Measurements from ENCODE around the gene TICAM1. TPM values are rescaled to one million over a fixed set of nuclear protein-coding genes. Genes with fewer than 3 reads are reported as not detected.

The TICAM1 gene
- total and polyA plus RNA-seq, 2 of the 13 experiments (the other 11 are each of a cell fraction or from before 2014, with no cell fraction given) = 0.33 to 0.95 TPM

GRCh38 chr19:4775627-4776152, 55.8 kb downstream of the TICAM1 start:
- WGBS (ENCODE audit: low lambda C conversion rate) = 7% methylated on average over 5 of the region's 5 CpGs
- Histone ChIP-seq H3K27me3 (ENCODE audit: control insufficient read depth in 1 of 2, insufficient read depth in 2 of 2, low read length in 2 of 2) (peaks cover 0 to 11% of the 10 kb centered on the region in 2 experiments; a peak in 2 of 5 replicates), H3K4me2 (ENCODE audit: low read depth, low read length) (no peak overlapping the region), H2AFZ (ENCODE audit: low read length) (no peak overlapping the region), H3K9ac (ENCODE audit: insufficient read depth, low read depth, low read length) (no peak overlapping the region), H3K4me1 (ENCODE audit: insufficient read depth, low read length) (no peaks in the 10 kb centered on the region), H4K20me1 (ENCODE audit: insufficient read depth, low read length) (no peaks in the 10 kb centered on the region), H3K36me3 (replicated peaks in 1 of 2; ENCODE audit: control insufficient read depth in 1 of 2, insufficient read depth in 2 of 2, low read length in 2 of 2) (no peaks in the 10 kb centered on the region), H3K4me3 (replicated peaks in 1 of 3; ENCODE audit: insufficient read depth in 1 of 3, low read depth in 2 of 3, low read length in 3 of 3) (no peak overlapping the region), H3K27ac (ENCODE audit: extremely low read length, insufficient read depth, low read length) (no peak overlapping the region), H3K79me2 (ENCODE audit: insufficient read depth, low read length) (no peaks in the 10 kb centered on the region), H3K9me3 (ENCODE audit: low read length) (no peaks in the 10 kb centered on the region)
- CTCF ChIA-PET (ENCODE audit: low intra/inter-chr PET ratio, low total read pairs) = no interaction called here
- in situ Hi-C loops (cut with HindIII; ENCODE audit: extremely low pct_ligation_motif_present, low pct_unique_long_range_greater_than_20kb) = no loop called here
- TF ChIP-seq ZNF883 (CRISPR knock-in tag; IDR thresholded peaks at IDR 0.05; ENCODE audit: not compliant biosample characterization) (no peak), ZNF331 (CRISPR knock-in tag; IDR thresholded peaks at IDR 0.05) (no peak)
- intact Hi-C loops (cut with micrococcal nuclease; ENCODE audit: unreplicated experiment) = no loop called here
- POLR2A ChIA-PET = no interaction called here
- FAIRE-seq (no peak), ATAC-seq (no peak), DNase-seq (ENCODE audit: low spot score) (no peak)
- no TSS peak for BruUV-seq (replicated peaks)

- WGBS (ENCODE audit: low lambda C conversion rate) = 3% methylated on average over 3 of the region's 3 CpGs
- DNase-seq (ENCODE audit: low spot score) (no peak), FAIRE-seq (no peak), ATAC-seq (no peak)
- H3K36me3 ChIP-seq (replicated peaks in 1 of 2; ENCODE audit: control insufficient read depth in 1 of 2, insufficient read depth in 2 of 2, low read length in 2 of 2) = no peaks in the 10 kb centered on the region
- ChIA-PET POLR2A (no interaction called here), CTCF (ENCODE audit: low intra/inter-chr PET ratio, low total read pairs) (no interaction called here)
- no peak overlapping the region for H3K4me3 ChIP-seq (replicated peaks in 1 of 3; ENCODE audit: insufficient read depth in 1 of 3, low read depth in 2 of 3, low read length in 3 of 3)
- intact Hi-C loops (cut with micrococcal nuclease; ENCODE audit: unreplicated experiment) (no loop called here), in situ Hi-C loops (cut with HindIII; ENCODE audit: extremely low pct_ligation_motif_present, low pct_unique_long_range_greater_than_20kb) (no loop called here)
- no peaks in the 10 kb centered on the region for H3K79me2 ChIP-seq (ENCODE audit: insufficient read depth, low read length)
- no peak overlapping the region for H2AFZ ChIP-seq (ENCODE audit: low read length)
- H3K4me1 ChIP-seq (ENCODE audit: insufficient read depth, low read length) = no peaks in the 10 kb centered on the region
- H3K9me3 ChIP-seq (ENCODE audit: low read length) = no peaks in the 10 kb centered on the region
- no peak overlapping the region for H3K9ac ChIP-seq (ENCODE audit: insufficient read depth, low read depth, low read length)
- no TSS peak for BruUV-seq (replicated peaks)
- peaks cover 0 to 11% of the 10 kb centered on the region in 2 experiments; a peak in 2 of 5 replicates for H3K27me3 ChIP-seq (ENCODE audit: control insufficient read depth in 1 of 2, insufficient read depth in 2 of 2, low read length in 2 of 2)
- H4K20me1 ChIP-seq (ENCODE audit: insufficient read depth, low read length) = peaks cover 2% of the 10 kb centered on the region
- H3K4me2 ChIP-seq (ENCODE audit: low read depth, low read length) = no peak overlapping the region
- no peak overlapping the region for H3K27ac ChIP-seq (ENCODE audit: extremely low read length, insufficient read depth, low read length)
- TF ChIP-seq ZNF773 (CRISPR knock-in tag; IDR thresholded peaks at IDR 0.05; ENCODE audit: borderline replicate concordance) (no peak), ZNF253 (CRISPR knock-in tag; IDR thresholded peaks at IDR 0.05; ENCODE audit: borderline replicate concordance) (no peak), ZNF704 (CRISPR knock-in tag; IDR thresholded peaks at IDR 0.05; ENCODE audit: borderline replicate concordance) (no peak), STAT6 (CRISPR knock-in tag; IDR thresholded peaks at IDR 0.05; ENCODE audit: borderline replicate concordance) (no peak), ZNF550 (CRISPR knock-in tag; IDR thresholded peaks at IDR 0.05; ENCODE audit: borderline replicate concordance) (no peak), ZNF746 (CRISPR knock-in tag; IDR thresholded peaks at IDR 0.05) (no peak), ZNF720 (CRISPR knock-in tag; IDR thresholded peaks at IDR 0.05) (no peak), FOXA1 (IDR thresholded peaks at IDR 0.05) (no peak), FOXA1 (CRISPR knock-in tag; IDR thresholded peaks at IDR 0.05) (no peak), MAFG (CRISPR knock-in tag; IDR thresholded peaks at IDR 0.05) (no peak), ZBTB33 (CRISPR knock-in tag; IDR thresholded peaks at IDR 0.05) (no peak)
Measured at GRCh38 chr19:4774136-4774535, 57.4 kb downstream of the TICAM1 start.

All from HepG2 (cell line).